Measurements from ENCODE around the gene FYN. TPM values are rescaled to one million over a fixed set of nuclear protein-coding genes. Genes with fewer than 3 reads are reported as not detected.

The FYN gene
- total and polyA plus RNA-seq, 4 experiments from 2014 or later, result 338 to 713 (median 564) TPM

DNA sequence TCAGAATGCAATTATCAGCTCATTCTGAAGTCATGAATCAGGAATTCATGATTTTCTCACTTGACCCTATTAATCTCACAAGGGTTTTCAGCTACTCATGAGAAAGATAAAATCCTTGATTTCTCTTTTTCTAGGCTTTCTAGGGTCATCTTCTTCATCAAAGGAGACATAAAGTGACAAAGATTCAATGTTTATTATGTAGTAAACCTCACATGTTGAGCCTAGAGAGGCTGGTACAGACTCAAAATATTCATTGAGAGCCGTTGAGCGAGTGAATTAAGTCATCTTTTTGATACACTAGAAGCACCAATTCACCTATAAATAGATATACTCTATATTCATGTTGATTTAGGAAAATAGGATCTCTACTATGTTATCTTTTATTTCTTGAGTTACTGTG, 162.8 kb downstream of the FYN start:
- intact Hi-C loops (cut with micrococcal nuclease), result loop anchor here (1.0 to 10.0 kb wide), 11 partner anchors 14 to 454 kb away; partner anchors contain the start of gene FYN
- Mint-ChIP-seq H3K4me3 (peak overlapping the region in 3 of 8 donors; percentile 40 to 82 (median 47)), H3K9me3 (no peaks in the 10 kb centered on the region), H3K4me1 (peaks cover 47 to 67% (median 54%) of the 10 kb centered on the region in 4 donors), H3K36me3 (peaks cover 59 to 78% of the 10 kb centered on the region in 2 donors), H3K27ac (peak overlapping the region; percentile 91 to 97 (median 95)), H3K27me3 (no peaks in the 10 kb centered on the region)
- no peak for DNase-seq
- ChIA-PET POLR2A (ENCODE audit: partially characterized antibody) (interaction anchor here (0.7 to 3.4 kb wide), 20 partner anchors 47 to 377 kb away, joined by 3 to 23 read pairs (median 4); partner anchors contain the start of genes FAM229B, FYN and REV3L), CTCF (ENCODE audit: partially characterized antibody) (interaction anchor here (0.8 to 4.3 kb wide), 43 partner anchors 10 to 453 kb away, joined by 3 to 81 read pairs (median 5); partner anchors contain the start of gene FYN)
- no peak overlapping the region for H3K4me3 ChIP-seq (ENCODE audit: low read length in 2 of 2)
- H3K4me1 ChIP-seq (ENCODE audit: insufficient read depth, low read length), result peaks cover 57% of the 10 kb centered on the region
- no peaks in the 10 kb centered on the region for H3K27me3 ChIP-seq (ENCODE audit: insufficient read depth, low read length)
- H3K36me3 ChIP-seq (ENCODE audit: insufficient read depth, low read length), result peaks cover 55% of the 10 kb centered on the region
- H3K9me3 ChIP-seq (ENCODE audit: control insufficient read depth in 1 of 2, low read length in 2 of 2), result no peaks in the 10 kb centered on the region
- H3K27ac ChIP-seq (ENCODE audit: low read depth, low read length), result peak overlapping the region; percentile 42

DNA sequence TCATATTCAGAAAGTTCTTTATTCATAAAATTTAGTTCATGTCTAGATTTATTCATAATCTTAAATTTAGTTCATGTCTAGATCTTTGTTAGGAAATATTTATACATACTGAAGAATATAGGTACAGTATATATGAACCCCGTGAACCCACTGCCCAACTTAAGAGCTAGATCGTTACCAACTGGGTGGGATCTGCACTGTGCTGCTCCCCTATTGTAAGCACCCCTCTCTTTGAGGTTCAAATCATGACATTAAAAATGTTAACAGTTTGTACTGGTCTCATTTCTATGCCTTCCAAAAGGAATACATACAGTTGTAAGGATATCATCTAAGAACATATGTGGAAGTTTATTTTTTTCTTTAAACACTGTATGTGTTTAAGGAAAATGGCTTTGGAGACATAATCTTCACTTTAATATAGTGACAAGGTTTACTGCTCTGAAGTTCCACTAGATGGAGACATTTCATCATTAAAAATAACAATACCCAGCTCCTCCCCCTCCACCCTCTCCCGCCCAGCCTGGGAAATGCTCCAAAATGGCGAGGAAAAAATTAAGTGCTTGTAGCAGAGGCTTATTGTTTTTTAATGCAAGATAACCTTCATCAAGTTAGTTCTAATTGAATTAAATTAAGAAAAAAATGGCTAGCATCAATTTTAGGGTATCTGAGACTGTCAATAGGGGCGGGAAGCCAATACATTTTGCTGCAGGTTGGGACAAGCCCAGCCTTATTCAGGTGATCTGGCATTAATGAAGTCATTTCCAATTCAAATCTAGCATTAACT, 163.4 kb downstream of the FYN start:
- Mint-ChIP-seq H3K27ac (peak overlapping the region; percentile 91 to 97 (median 95)), H3K4me3 (peak overlapping the region; percentile 26 to 82 (median 44)), H3K27me3 (no peaks in the 10 kb centered on the region), H3K4me1 (peaks cover 40 to 60% (median 48%) of the 10 kb centered on the region in 4 donors), H3K36me3 (peaks cover 53 to 76% of the 10 kb centered on the region in 2 donors), H3K9me3 (no peaks in the 10 kb centered on the region)
- peaks cover 55% of the 10 kb centered on the region for H3K36me3 ChIP-seq (ENCODE audit: insufficient read depth, low read length)
- intact Hi-C loops (cut with micrococcal nuclease), result loop anchor here (1.0 to 10.0 kb wide), 11 partner anchors 15 to 455 kb away; partner anchors contain the start of gene FYN
- POLR2A ChIA-PET (ENCODE audit: partially characterized antibody), result interaction anchor here (0.7 to 3.4 kb wide), 19 partner anchors 12 to 378 kb away, joined by 3 to 23 read pairs (median 5); partner anchors contain the start of genes FAM229B and FYN
- CTCF ChIA-PET (ENCODE audit: partially characterized antibody), result interaction anchor here (0.9 to 4.3 kb wide), 46 partner anchors 8 to 454 kb away, joined by 3 to 81 read pairs (median 5); partner anchors contain the start of gene FYN
- peak overlapping the region; percentile 42 for H3K27ac ChIP-seq (ENCODE audit: low read depth, low read length)
- peak; percentile 74 to 79 (median 76) for DNase-seq
- H3K4me1 ChIP-seq (ENCODE audit: insufficient read depth, low read length), result peaks cover 51% of the 10 kb centered on the region
- no peak overlapping the region for H3K4me3 ChIP-seq (ENCODE audit: low read length in 2 of 2)
- no peaks in the 10 kb centered on the region for H3K9me3 ChIP-seq (ENCODE audit: control insufficient read depth in 1 of 2, low read length in 2 of 2)
- H3K27me3 ChIP-seq (ENCODE audit: insufficient read depth, low read length), result no peaks in the 10 kb centered on the region

DNA sequence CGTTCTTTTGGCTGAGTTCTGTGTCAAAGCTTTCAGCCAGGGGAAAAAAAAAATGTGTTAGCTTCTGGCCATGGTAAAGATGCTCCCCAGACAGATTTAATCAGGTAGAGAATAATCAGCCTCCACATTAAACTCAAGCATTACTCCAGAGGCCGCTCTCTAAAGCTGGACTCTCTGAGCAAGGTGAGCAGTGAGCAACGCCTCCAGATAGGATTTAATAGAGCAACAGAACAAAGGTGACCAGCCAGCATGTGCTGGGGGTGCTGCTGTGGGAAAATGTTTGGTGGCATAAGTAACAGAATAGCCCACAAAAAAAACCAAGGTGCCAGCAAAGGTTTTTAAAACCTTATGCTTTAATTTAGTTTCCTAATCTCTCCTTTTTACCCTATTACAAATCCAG, 164.1 kb downstream of the FYN start:
- intact Hi-C loops (cut with micrococcal nuclease), result no loop called here

DNA sequence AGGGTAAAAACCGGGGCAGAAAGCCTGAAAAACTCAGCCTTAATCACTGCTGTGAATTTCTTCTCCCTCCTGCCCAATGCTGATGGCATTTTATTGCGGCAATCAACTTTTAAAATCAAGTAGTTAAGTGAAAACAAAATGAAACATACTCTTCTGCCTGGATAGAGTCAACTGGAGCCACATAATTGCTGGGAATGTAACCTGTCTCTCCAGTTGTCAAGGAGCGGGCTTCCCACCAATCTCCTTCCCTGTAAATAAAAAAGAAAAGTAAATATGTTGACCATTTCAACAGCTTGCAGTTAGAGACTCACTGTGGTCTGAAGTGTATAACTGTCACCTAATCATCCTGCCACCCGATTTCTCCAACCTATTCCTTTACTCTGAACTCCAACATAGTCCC, 165.5 kb downstream of the FYN start:
- intact Hi-C loops (cut with micrococcal nuclease), result no loop called here
- no peak overlapping the region for H3K4me3 Mint-ChIP-seq
- H3K9me3 ChIP-seq (ENCODE audit: control insufficient read depth in 1 of 2, low read length in 2 of 2), result no peaks in the 10 kb centered on the region
- H3K27ac Mint-ChIP-seq, result peak overlapping the region in 6 of 7 donors; percentile 8 to 92 (median 63)
- peaks cover 56% of the 10 kb centered on the region for H3K36me3 ChIP-seq (ENCODE audit: insufficient read depth, low read length)
- no peak for DNase-seq
- H3K4me3 ChIP-seq (ENCODE audit: low read length in 2 of 2), result no peak overlapping the region
- H3K36me3 Mint-ChIP-seq, result peaks cover 50 to 70% of the 10 kb centered on the region in 2 donors
- no peaks in the 10 kb centered on the region for H3K27me3 Mint-ChIP-seq
- no peak overlapping the region for H3K27ac ChIP-seq (ENCODE audit: low read depth, low read length)
- H3K27me3 ChIP-seq (ENCODE audit: insufficient read depth, low read length), result no peaks in the 10 kb centered on the region
- peaks cover 31 to 47% (median 36%) of the 10 kb centered on the region in 4 donors for H3K4me1 Mint-ChIP-seq
- POLR2A ChIA-PET (ENCODE audit: partially characterized antibody), result no interaction called here
- H3K9me3 Mint-ChIP-seq, result no peaks in the 10 kb centered on the region
- peaks cover 31% of the 10 kb centered on the region for H3K4me1 ChIP-seq (ENCODE audit: insufficient read depth, low read length)
- CTCF ChIA-PET (ENCODE audit: partially characterized antibody), result interaction anchor here (0.7 to 4.3 kb wide), 4 partner anchors 62 to 449 kb away, joined by 3 to 62 read pairs (median 21); a partner anchor contains a TSS

More for the DNA sequence above, 164.1 kb downstream of the FYN start:
- H3K36me3 ChIP-seq (ENCODE audit: insufficient read depth, low read length), result peaks cover 56% of the 10 kb centered on the region
- DNase-seq, result no peak
- H3K9me3 Mint-ChIP-seq, result no peaks in the 10 kb centered on the region
- H3K4me3 Mint-ChIP-seq, result no peak overlapping the region
- H3K27me3 Mint-ChIP-seq, result no peaks in the 10 kb centered on the region
- peaks cover 34 to 54% (median 42%) of the 10 kb centered on the region in 4 donors for H3K4me1 Mint-ChIP-seq
- POLR2A ChIA-PET (ENCODE audit: partially characterized antibody), result interaction anchor here (1.0 to 3.4 kb wide), 6 partner anchors 13 to 334 kb away, joined by 3 to 23 read pairs (median 7); no protein-coding TSS in a partner anchor
- no peak overlapping the region for H3K4me3 ChIP-seq (ENCODE audit: low read length in 2 of 2)
- H3K9me3 ChIP-seq (ENCODE audit: control insufficient read depth in 1 of 2, low read length in 2 of 2), result no peaks in the 10 kb centered on the region
- H3K36me3 Mint-ChIP-seq, result peaks cover 48 to 70% of the 10 kb centered on the region in 2 donors
- H3K27me3 ChIP-seq (ENCODE audit: insufficient read depth, low read length), result no peaks in the 10 kb centered on the region
- H3K27ac ChIP-seq (ENCODE audit: low read depth, low read length), result peak overlapping the region; percentile 20
- H3K4me1 ChIP-seq (ENCODE audit: insufficient read depth, low read length), result peaks cover 45% of the 10 kb centered on the region
- peak overlapping the region; percentile 91 to 97 (median 95) for H3K27ac Mint-ChIP-seq
- CTCF ChIA-PET (ENCODE audit: partially characterized antibody), result interaction anchor here (1.0 to 4.3 kb wide), 27 partner anchors 7 to 450 kb away, joined by 3 to 81 read pairs (median 7); partner anchors contain the start of gene FYN

DNA sequence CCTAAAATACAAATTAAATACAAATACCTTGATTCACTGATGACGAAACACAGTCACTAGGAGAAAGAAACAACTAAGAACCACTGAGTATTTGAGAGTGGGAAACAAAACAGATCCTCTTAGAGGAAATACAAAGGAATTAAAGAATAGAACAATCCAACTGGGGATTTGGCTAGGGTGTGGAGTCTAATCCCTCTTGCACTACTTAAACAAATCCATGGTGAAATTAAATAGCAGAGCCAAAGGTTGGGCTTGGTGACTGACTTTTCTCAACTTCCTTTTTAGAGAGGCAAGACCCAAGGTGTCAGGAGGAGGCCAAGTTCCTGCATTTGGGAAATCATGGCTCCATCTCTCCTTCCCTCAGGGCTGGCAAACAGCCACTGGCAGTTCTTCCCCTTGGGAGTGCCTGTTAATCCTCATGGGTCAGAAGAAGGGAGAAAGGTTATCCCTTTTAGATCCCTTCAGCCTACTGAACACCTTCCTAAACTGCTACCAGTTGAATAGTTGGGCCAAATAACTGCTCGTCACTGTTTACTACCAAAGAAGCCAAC, 166.3 kb downstream of the FYN start:
- no peaks in the 10 kb centered on the region for H3K9me3 Mint-ChIP-seq
- peaks cover 59% of the 10 kb centered on the region for H3K36me3 ChIP-seq (ENCODE audit: insufficient read depth, low read length)
- peaks cover 28 to 40% (median 33%) of the 10 kb centered on the region in 4 donors for H3K4me1 Mint-ChIP-seq
- H3K4me3 ChIP-seq (ENCODE audit: low read length in 2 of 2), result no peak overlapping the region
- peak overlapping the region in 3 of 7 donors; percentile 42 to 92 (median 65) for H3K27ac Mint-ChIP-seq
- no peak overlapping the region for H3K27ac ChIP-seq (ENCODE audit: low read depth, low read length)
- H3K9me3 ChIP-seq (ENCODE audit: control insufficient read depth in 1 of 2, low read length in 2 of 2), result no peaks in the 10 kb centered on the region
- peaks cover 49 to 70% of the 10 kb centered on the region in 2 donors for H3K36me3 Mint-ChIP-seq
- no peaks in the 10 kb centered on the region for H3K27me3 ChIP-seq (ENCODE audit: insufficient read depth, low read length)
- POLR2A ChIA-PET (ENCODE audit: partially characterized antibody), result no interaction called here
- peaks cover 22% of the 10 kb centered on the region for H3K4me1 ChIP-seq (ENCODE audit: insufficient read depth, low read length)
- intact Hi-C loops (cut with micrococcal nuclease), result no loop called here
- no peak overlapping the region for H3K4me3 Mint-ChIP-seq
- no peak for DNase-seq
- CTCF ChIA-PET (ENCODE audit: partially characterized antibody), result interaction anchor here (0.7 kb wide), 1 partner anchor 336 kb away, joined by 3 read pairs; no protein-coding TSS in a partner anchor
- no peaks in the 10 kb centered on the region for H3K27me3 Mint-ChIP-seq

DNA sequence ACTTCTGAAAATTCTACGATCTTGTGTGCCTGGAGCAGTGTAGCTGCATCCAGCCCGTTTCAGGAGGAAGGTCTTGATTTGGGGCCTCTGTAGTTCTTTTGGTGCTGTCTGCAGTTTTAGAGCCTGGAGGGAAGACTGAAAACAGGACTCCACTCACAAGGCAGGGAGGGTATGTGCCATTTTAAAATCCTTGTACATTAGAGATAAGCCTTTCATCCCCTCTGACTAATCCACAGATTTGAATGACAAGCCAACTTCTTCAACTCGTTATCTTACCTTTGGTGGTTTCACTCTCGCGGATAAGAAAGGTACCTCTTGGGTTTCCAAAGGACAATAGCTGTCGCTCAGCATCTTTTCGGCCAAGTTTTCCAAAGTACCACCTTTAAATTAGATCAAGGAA, 169.5 kb downstream of the FYN start:
- peaks cover 23 to 43% (median 33%) of the 10 kb centered on the region in 4 donors for H3K4me1 Mint-ChIP-seq
- Histone ChIP-seq H3K4me1 (ENCODE audit: insufficient read depth, low read length) (peaks cover 18% of the 10 kb centered on the region), H3K27me3 (ENCODE audit: insufficient read depth, low read length) (no peaks in the 10 kb centered on the region), H3K36me3 (ENCODE audit: insufficient read depth, low read length) (peaks cover 77% of the 10 kb centered on the region), H3K9me3 (ENCODE audit: control insufficient read depth in 1 of 2, low read length in 2 of 2) (no peaks in the 10 kb centered on the region), H3K4me3 (ENCODE audit: low read length in 2 of 2) (no peak overlapping the region), H3K27ac (ENCODE audit: low read depth, low read length) (no peak overlapping the region)
- peak overlapping the region in 6 of 7 donors; percentile 30 to 77 (median 54) for H3K27ac Mint-ChIP-seq
- CTCF ChIA-PET (ENCODE audit: partially characterized antibody), result interaction anchor here (1.5 kb wide), 1 partner anchor 325 kb away, joined by 5 read pairs; no protein-coding TSS in a partner anchor
- peaks cover 62 to 82% of the 10 kb centered on the region in 2 donors for H3K36me3 Mint-ChIP-seq
- H3K27me3 Mint-ChIP-seq, result no peaks in the 10 kb centered on the region
- intact Hi-C loops (cut with micrococcal nuclease), result no loop called here
- no peaks in the 10 kb centered on the region for H3K9me3 Mint-ChIP-seq
- no peak overlapping the region for H3K4me3 Mint-ChIP-seq
- no peak for DNase-seq
- POLR2A ChIA-PET (ENCODE audit: partially characterized antibody), result interaction anchor here (1.1 to 1.8 kb wide), 2 partner anchors 15 to 270 kb away, joined by 3 read pairs; no protein-coding TSS in a partner anchor
